ENCODE measurements around the gene SNX13. TPM values are rescaled to one million over a fixed set of nuclear protein-coding genes. Genes with fewer than 3 reads are reported as not detected.

The SNX13 gene
- polyA plus RNA-seq, 1 experiment: 7.7 TPM

GRCh38 chr7:17863095-17863808 lies 77.0 kb downstream of the SNX13 start:
- DNase-seq (ENCODE audit: low read depth): no peak
- no peak overlapping the region for H3K4me3 ChIP-seq (ENCODE audit: low read depth, low read length)
- peaks cover 5% of the 10 kb centered on the region; the same call in 1 of the 2 replicates for H3K36me3 ChIP-seq (ENCODE audit: control insufficient read depth, insufficient read depth, low read length)
- H3K27me3 ChIP-seq (ENCODE audit: control insufficient read depth, insufficient read depth, low read length): no peaks in the 10 kb centered on the region
- TF ChIP-seq, protein P1, sequence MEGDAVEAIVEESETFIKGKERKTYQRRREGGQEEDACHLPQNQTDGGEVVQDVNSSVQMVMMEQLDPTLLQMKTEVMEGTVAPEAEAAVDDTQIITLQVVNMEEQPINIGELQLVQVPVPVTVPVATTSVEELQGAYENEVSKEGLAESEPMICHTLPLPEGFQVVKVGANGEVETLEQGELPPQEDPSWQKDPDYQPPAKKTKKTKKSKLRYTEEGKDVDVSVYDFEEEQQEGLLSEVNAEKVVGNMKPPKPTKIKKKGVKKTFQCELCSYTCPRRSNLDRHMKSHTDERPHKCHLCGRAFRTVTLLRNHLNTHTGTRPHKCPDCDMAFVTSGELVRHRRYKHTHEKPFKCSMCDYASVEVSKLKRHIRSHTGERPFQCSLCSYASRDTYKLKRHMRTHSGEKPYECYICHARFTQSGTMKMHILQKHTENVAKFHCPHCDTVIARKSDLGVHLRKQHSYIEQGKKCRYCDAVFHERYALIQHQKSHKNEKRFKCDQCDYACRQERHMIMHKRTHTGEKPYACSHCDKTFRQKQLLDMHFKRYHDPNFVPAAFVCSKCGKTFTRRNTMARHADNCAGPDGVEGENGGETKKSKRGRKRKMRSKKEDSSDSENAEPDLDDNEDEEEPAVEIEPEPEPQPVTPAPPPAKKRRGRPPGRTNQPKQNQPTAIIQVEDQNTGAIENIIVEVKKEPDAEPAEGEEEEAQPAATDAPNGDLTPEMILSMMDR (IDR thresholded peaks at IDR 0.05; ENCODE audit: insufficient read depth, low read depth, low read length): no peak
- ChIA-PET CTCF (no interaction called here), POLR2A (no interaction called here)

DNA sequence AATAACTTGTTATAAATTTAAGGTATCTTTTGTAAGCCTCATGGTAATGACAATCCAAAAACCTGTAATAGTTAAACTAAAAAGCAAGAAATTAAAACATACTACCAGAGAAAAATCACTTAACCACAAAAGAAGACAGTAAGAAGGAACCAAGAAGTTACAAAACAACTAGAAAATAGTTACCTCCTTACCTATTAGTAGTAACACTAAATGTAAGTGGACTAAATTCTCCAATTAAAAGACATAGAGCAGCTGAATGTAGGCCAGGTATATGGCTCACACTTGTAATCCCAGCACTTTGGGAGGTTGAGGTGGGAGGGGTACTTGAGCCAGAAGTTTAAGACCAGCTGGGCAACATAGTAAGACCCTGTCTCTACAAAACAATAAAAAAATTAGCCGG lies 84.0 kb downstream of the SNX13 start:
- DNase-seq (ENCODE audit: low read depth): no peak
- POLR2A ChIA-PET: no interaction called here
- H3K36me3 ChIP-seq (ENCODE audit: control insufficient read depth, insufficient read depth, low read length): peaks cover 4% of the 10 kb centered on the region; the same call in 1 of the 2 replicates
- no peaks in the 10 kb centered on the region for H3K27me3 ChIP-seq (ENCODE audit: control insufficient read depth, insufficient read depth, low read length)
- H3K4me3 ChIP-seq (ENCODE audit: low read depth, low read length): no peak overlapping the region
- TF ChIP-seq, protein P1 (IDR thresholded peaks at IDR 0.05; ENCODE audit: insufficient read depth, low read depth, low read length): no peak
- CTCF ChIA-PET: no interaction called here

DNA sequence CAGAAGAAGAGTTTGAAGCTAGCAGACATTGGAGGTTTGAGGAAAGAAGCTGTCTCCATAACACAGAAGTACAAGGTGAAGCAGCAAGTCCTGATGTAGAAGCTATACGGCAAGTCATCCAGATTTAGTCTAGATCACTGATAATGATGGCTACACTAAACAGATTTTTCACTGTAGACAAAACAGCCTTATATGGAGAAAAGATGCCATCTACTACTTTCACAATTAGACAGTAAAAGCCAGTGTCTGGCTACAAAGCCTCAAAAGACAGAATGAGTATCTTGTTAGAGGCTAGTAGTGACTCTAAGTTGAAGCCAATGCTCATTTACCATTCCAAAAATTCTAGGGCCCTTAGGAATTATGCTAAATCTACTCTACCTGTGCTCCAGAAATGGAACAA lies 85.1 kb downstream of the SNX13 start:
- H3K36me3 ChIP-seq (ENCODE audit: control insufficient read depth, insufficient read depth, low read length): no peaks in the 10 kb centered on the region
- ChIA-PET POLR2A (no interaction called here), CTCF (interaction anchor here (0.6 kb wide), 1 partner anchor 115 kb away, joined by 3 read pairs; no protein-coding TSS in a partner anchor)
- H3K4me3 ChIP-seq (ENCODE audit: low read depth, low read length): no peak overlapping the region
- TF ChIP-seq, protein P1 (IDR thresholded peaks at IDR 0.05; ENCODE audit: insufficient read depth, low read depth, low read length): no peak
- DNase-seq (ENCODE audit: low read depth): no peak
- no peaks in the 10 kb centered on the region for H3K27me3 ChIP-seq (ENCODE audit: control insufficient read depth, insufficient read depth, low read length)

DNA sequence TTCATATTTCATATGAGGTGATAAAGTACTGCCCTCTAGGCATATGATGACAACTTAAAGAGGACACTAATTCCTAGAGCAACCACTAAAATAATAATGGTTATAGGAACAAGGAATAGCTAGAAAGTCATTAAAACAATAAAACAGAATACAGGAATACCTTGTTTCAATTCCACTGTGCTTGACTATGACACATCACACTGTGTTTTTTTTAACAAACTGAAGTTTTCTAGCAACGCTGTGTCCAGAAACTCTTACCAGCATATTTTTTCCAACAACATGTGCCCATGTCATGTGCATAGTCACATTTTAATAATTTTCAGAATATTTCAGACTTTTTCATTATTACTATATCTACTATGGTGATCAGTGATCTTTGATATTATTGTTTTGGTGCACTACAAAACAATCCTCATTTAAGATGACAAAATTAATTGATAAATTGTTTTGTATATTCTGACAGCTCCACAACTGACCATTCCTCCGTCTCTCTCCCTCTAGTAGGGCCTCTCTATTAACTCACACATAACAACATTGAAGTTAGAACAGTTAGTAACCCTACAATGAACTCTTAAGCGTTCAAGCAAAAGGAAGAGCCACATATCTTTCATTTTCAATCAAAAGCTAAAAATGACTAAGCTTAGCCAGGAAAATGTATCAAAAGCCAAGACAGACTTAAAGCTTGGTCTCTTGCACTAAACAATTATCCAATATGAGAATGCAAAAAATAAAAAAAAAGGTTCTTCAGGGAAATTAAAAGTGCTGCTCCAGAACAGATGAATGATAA lies 85.8 kb downstream of the SNX13 start:
- ChIA-PET POLR2A (no interaction called here), CTCF (interaction anchor here (0.6 kb wide), 2 partner anchors 116 to 153 kb away, joined by 3 read pairs; no protein-coding TSS in a partner anchor)
- no peaks in the 10 kb centered on the region for H3K27me3 ChIP-seq (ENCODE audit: control insufficient read depth, insufficient read depth, low read length)
- H3K4me3 ChIP-seq (ENCODE audit: low read depth, low read length): no peak overlapping the region
- TF ChIP-seq, protein P1 (IDR thresholded peaks at IDR 0.05; ENCODE audit: insufficient read depth, low read depth, low read length): no peak
- DNase-seq (ENCODE audit: low read depth): no peak
- H3K36me3 ChIP-seq (ENCODE audit: control insufficient read depth, insufficient read depth, low read length): no peaks in the 10 kb centered on the region

GRCh38 chr7:17852361-17852760 lies 87.9 kb downstream of the SNX13 start:
- Histone ChIP-seq H3K36me3 (ENCODE audit: control insufficient read depth, insufficient read depth, low read length) (no peaks in the 10 kb centered on the region), H3K27me3 (ENCODE audit: control insufficient read depth, insufficient read depth, low read length) (no peaks in the 10 kb centered on the region), H3K4me3 (ENCODE audit: low read depth, low read length) (no peak overlapping the region)
- TF ChIP-seq, protein P1 (IDR thresholded peaks at IDR 0.05; ENCODE audit: insufficient read depth, low read depth, low read length): no peak
- CTCF ChIA-PET: no interaction called here
- no peak for DNase-seq (ENCODE audit: low read depth)
- POLR2A ChIA-PET: no interaction called here
